Measurements from ENCODE around the gene AK8. TPM values are rescaled to one million over a fixed set of nuclear protein-coding genes. Genes with fewer than 3 reads are reported as not detected.

AK8 gene
- total and polyA plus RNA-seq, 2 of the 4 experiments (the other 2 are of a cell fraction): under 0.01 to 0.09 TPM

DNA sequence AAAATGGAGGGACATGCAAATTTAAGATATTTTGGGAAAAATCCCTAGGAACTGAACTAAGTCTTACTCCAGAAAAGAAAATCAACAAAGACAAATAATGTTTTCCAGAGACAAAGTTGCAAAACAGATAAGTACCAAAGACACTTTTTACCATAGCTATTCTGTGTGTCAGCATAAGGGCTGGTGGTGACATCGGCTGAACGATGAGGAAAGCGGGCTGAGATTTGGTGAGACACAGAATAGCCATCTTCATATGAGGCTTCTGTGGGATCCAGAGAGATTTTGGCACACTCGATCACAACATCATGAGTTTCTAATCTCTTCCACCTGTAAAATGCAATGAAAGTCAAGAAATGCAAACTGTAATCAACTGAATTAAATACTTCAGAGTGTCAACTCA, 34.0 kb upstream of the AK8 start:
- Histone ChIP-seq H4K20me1 (ENCODE audit: insufficient read depth, low read length) (no peaks in the 10 kb centered on the region), H4K8ac (ENCODE audit: low read depth in 2 of 2, low read length in 2 of 2) (no peak overlapping the region), H4K91ac (ENCODE audit: insufficient read depth, low read depth, low read length) (no peak overlapping the region), H3K4me1 (ENCODE audit: control insufficient read depth, insufficient read depth, low read length) (no peaks in the 10 kb centered on the region), H3K18ac (ENCODE audit: low read depth, low read length) (no peak overlapping the region), H2AFZ (replicated peaks; ENCODE audit: low read length, poor library complexity) (no peak overlapping the region), H3K23ac (ENCODE audit: low read depth, low read length) (no peak overlapping the region), H4K5ac (ENCODE audit: low read depth, low read length) (no peak overlapping the region), H3K56ac (ENCODE audit: extremely low read depth, insufficient read depth, low read length) (no peak overlapping the region), H3K4me3 (ENCODE audit: insufficient read depth, low read depth, low read length) (no peak overlapping the region), H3K9ac (ENCODE audit: low read depth, low read length) (no peak overlapping the region), H2BK20ac (ENCODE audit: low read depth, low read length) (no peak overlapping the region), H2BK5ac (ENCODE audit: low read depth, low read length, poor library complexity, severe bottlenecking) (no peak overlapping the region), H2AK5ac (ENCODE audit: low read depth, low read length) (no peak overlapping the region), H3K27ac (ENCODE audit: insufficient read depth, low read length) (no peak overlapping the region), H3K9me3 (ENCODE audit: control insufficient read depth, insufficient read depth, low read length) (no peaks in the 10 kb centered on the region), H3K4me2 (ENCODE audit: low read depth, low read length) (no peak overlapping the region), H3K14ac (replicated peaks; ENCODE audit: low read depth, low read length) (no peak overlapping the region), H2AK9ac (replicated peaks; ENCODE audit: low read depth, low read length, poor library complexity) (no peak overlapping the region), H3K79me1 (ENCODE audit: low read depth in 1 of 2, low read length in 2 of 2) (no peaks in the 10 kb centered on the region), H3K36me3 (ENCODE audit: control insufficient read depth, insufficient read depth, low read length) (peaks cover 36% of the 10 kb centered on the region), H3K27me3 (ENCODE audit: control insufficient read depth, insufficient read depth, low read length) (no peaks in the 10 kb centered on the region), H3K4ac (ENCODE audit: low read depth, low read length) (no peak overlapping the region), H2BK120ac (ENCODE audit: low read depth, low read length) (no peak overlapping the region), H2BK15ac (ENCODE audit: low read depth, low read length) (no peak overlapping the region), H3K9me1 (ENCODE audit: insufficient read depth, low read length) (no peaks in the 10 kb centered on the region)
- in situ Hi-C loops (cut with MboI; ENCODE audit: low sequenced_read_pairs) (no loop called here), intact Hi-C loops (cut with micrococcal nuclease) (no loop called here), dilution Hi-C loops (cut with HindIII; ENCODE audit: low sequenced_read_pairs, unreplicated experiment) (no loop called here)
- DNase-seq (no peak), ATAC-seq (ENCODE audit: low read depth) (no peak)
- TF ChIP-seq SMC3 (IDR thresholded peaks at IDR 0.05; ENCODE audit: low read depth, low read length): no peak
- TF ChIP-seq NFE2L2 (IDR thresholded peaks at IDR 0.05; ENCODE audit: low read depth, low read length): no peak
- no peak for TF ChIP-seq CEBPB (IDR thresholded peaks at IDR 0.05; ENCODE audit: low read depth, low read length)
- no peak for TF ChIP-seq RFX5 (IDR thresholded peaks at IDR 0.05; ENCODE audit: low read depth, low read length)
- TF ChIP-seq MXI1 (IDR thresholded peaks at IDR 0.05; ENCODE audit: borderline replicate concordance, low read depth, low read length): no peak
- TF ChIP-seq MAZ (IDR thresholded peaks at IDR 0.05; ENCODE audit: borderline replicate concordance, low read depth, low read length): no peak
- no TSS peak for BruUV-seq (replicated peaks)
- CTCF ChIA-PET: no interaction called here
- WGBS, 2 experiments (ENCODE audit: extremely low coverage in 2 of 2, insufficient read length in 1 of 2): 100% methylated on average over 1 of the region's 4 CpGs; no CpG with 5 or more reads in 1 of the 2 experiments
- POLR2A ChIA-PET (ENCODE audit: unreplicated experiment): no interaction called here

All from IMR-90 (cell line).